Measurements from ENCODE around the gene ANKS1A. TPM values are rescaled to one million over a fixed set of nuclear protein-coding genes. Genes with fewer than 3 reads are reported as not detected.
"Not testable (repeated sequence)": the region's sequence is repeated elsewhere in the genome, so short reads cannot be mapped to it uniquely, and the experiment has no call there.

Gene ANKS1A
- total RNA-seq, 1 donor = 7.2 TPM

DNA sequence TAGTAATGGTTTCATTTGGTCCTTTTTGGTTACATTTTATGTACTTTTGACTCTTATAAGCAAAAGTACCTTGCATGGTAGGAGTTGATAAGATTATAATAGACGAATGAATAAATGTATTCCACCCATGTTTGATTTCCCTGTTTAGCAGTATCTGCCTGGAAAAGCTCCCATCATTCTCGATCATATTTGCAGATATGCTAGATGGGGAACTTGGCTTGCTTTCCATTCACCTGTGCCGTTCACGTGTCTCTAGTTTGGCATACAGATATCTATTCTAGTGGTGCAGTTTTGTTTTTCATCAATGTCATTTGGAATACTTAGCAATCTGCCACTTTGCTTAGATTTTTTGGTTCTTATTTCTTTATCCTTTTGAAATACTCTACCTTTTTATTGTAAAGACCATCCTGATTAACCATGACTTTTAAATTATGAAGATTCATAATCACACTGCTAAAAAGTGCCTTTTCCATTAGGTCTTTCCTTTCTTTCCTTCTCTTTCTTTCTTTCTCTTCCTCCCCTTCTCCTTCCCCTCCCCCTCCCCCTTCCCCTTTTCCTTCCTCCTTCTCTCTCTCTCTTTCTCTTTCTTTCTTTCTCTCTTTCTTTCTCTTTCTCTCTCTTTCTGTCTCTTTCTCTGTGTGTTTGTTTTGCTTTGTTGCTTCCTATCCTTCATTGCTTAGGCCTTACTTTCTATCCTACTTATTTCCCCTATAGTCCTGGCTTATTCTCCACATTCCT is 40.4 kb downstream of the ANKS1A start:
- peaks cover 16% of the 10 kb centered on the region for H4K20me1 ChIP-seq (ENCODE audit: insufficient read depth, low read length)
- H3K27ac ChIP-seq (ENCODE audit: low read depth, low read length) = no peak overlapping the region
- H3K9me3 ChIP-seq (ENCODE audit: low read depth, low read length) = no peaks in the 10 kb centered on the region
- no peaks in the 10 kb centered on the region for H3K36me3 ChIP-seq (ENCODE audit: insufficient read depth, low read length)
- H3K4me1 ChIP-seq (ENCODE audit: insufficient read depth, low read length) = peaks cover 14% of the 10 kb centered on the region
- no peak overlapping the region for H2AFZ ChIP-seq (ENCODE audit: low read length)
- no peak overlapping the region for H3K4me3 ChIP-seq (ENCODE audit: insufficient read depth, low read length)
- no peak overlapping the region for H3K4me2 ChIP-seq (ENCODE audit: insufficient read depth, low read length)
- H3K79me2 ChIP-seq (ENCODE audit: insufficient read depth, low read length) = peaks cover 22% of the 10 kb centered on the region
- no peaks in the 10 kb centered on the region for H3K27me3 ChIP-seq (ENCODE audit: insufficient read depth, low read length)
- no peak for DNase-seq (ENCODE audit: insufficient read length, low spot score, missing footprints)
- TF ChIP-seq, protein P1, sequence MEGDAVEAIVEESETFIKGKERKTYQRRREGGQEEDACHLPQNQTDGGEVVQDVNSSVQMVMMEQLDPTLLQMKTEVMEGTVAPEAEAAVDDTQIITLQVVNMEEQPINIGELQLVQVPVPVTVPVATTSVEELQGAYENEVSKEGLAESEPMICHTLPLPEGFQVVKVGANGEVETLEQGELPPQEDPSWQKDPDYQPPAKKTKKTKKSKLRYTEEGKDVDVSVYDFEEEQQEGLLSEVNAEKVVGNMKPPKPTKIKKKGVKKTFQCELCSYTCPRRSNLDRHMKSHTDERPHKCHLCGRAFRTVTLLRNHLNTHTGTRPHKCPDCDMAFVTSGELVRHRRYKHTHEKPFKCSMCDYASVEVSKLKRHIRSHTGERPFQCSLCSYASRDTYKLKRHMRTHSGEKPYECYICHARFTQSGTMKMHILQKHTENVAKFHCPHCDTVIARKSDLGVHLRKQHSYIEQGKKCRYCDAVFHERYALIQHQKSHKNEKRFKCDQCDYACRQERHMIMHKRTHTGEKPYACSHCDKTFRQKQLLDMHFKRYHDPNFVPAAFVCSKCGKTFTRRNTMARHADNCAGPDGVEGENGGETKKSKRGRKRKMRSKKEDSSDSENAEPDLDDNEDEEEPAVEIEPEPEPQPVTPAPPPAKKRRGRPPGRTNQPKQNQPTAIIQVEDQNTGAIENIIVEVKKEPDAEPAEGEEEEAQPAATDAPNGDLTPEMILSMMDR (IDR thresholded peaks at IDR 0.05; ENCODE audit: extremely low read depth, low read depth, low read length) = no peak

DNA sequence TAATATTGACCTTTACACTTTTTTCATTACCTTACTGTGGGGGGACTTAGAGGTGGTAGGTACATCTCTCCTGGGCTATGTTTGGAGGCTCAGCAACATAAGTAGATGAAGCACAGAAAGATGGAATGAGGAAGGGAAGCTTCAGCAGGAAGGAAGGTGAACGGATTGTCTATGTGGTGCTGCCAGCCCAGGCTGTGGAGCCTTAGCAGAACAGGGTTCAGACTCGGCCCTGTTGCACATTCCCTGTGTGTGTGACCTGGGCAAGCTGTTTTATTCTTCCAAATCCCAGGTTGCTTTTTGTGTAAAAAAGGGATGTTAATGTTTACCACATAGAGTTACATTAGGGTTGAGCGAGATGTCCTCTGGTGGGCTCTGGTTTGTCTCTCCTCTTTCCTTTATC is 41.2 kb downstream of the ANKS1A start:
- Histone ChIP-seq H3K27me3 (ENCODE audit: insufficient read depth, low read length) (no peaks in the 10 kb centered on the region), H3K36me3 (ENCODE audit: insufficient read depth, low read length) (no peaks in the 10 kb centered on the region), H3K4me3 (ENCODE audit: insufficient read depth, low read length) (no peak overlapping the region), H3K9me3 (ENCODE audit: low read depth, low read length) (no peaks in the 10 kb centered on the region), H3K27ac (ENCODE audit: low read depth, low read length) (no peak overlapping the region), H3K79me2 (ENCODE audit: insufficient read depth, low read length) (peaks cover 22% of the 10 kb centered on the region), H4K20me1 (ENCODE audit: insufficient read depth, low read length) (peaks cover 19% of the 10 kb centered on the region), H3K4me1 (ENCODE audit: insufficient read depth, low read length) (peaks cover 14% of the 10 kb centered on the region), H3K4me2 (ENCODE audit: insufficient read depth, low read length) (no peak overlapping the region), H2AFZ (ENCODE audit: low read length) (no peak overlapping the region)
- TF ChIP-seq, protein P1 (IDR thresholded peaks at IDR 0.05; ENCODE audit: extremely low read depth, low read depth, low read length) = no peak
- DNase-seq (ENCODE audit: insufficient read length, low spot score, missing footprints) = no peak

DNA sequence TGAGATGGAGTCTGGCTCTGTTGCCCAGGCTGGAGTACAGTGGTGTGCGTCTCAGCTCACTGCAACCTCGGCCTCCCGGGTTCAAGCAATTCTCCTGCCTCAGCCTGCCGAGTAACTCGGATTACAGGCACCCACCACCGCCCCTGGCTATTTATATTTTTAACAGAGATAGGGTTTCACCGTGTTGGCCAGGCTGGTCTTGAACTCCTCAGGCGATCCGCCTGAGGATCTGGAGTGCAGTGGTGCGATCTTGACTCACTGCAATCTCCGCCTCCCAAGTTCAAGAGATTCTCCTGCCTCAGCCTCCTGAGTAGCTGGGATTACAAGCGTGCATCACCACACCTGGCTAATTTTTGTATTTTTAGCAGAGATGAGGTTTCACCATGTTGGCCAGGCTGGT is 43.1 kb downstream of the ANKS1A start:
- H3K79me2 ChIP-seq (ENCODE audit: insufficient read depth, low read length) = peaks cover 19% of the 10 kb centered on the region
- not testable (repeated sequence) for H3K9me3 ChIP-seq (ENCODE audit: low read depth, low read length); H2AFZ ChIP-seq (ENCODE audit: low read length); H3K4me3 ChIP-seq (ENCODE audit: insufficient read depth, low read length); H3K4me2 ChIP-seq (ENCODE audit: insufficient read depth, low read length); H3K36me3 ChIP-seq (ENCODE audit: insufficient read depth, low read length); H4K20me1 ChIP-seq (ENCODE audit: insufficient read depth, low read length); H3K27ac ChIP-seq (ENCODE audit: low read depth, low read length); DNase-seq (ENCODE audit: insufficient read length, low spot score, missing footprints); H3K4me1 ChIP-seq (ENCODE audit: insufficient read depth, low read length); H3K27me3 ChIP-seq (ENCODE audit: insufficient read depth, low read length)

DNA sequence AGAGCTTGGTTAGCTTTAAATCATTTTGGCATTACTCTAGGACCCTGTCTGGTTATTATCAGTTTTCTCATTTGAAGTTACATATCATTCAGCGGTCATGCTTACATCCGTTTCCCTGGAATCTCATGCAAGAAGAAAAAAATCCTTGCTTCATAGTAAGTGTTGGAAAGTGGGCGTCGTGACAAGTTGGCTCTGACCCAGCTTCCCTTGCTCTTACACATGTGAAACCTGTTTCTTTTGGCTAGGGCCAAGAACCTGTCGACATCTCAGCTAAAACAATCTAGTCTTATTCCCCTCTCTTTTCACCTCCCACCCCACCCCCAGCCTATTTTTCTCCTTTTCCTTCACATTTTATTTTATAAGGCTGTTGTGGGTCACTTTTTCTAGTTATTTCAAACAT is 45.5 kb downstream of the ANKS1A start:
- no peaks in the 10 kb centered on the region for H3K36me3 ChIP-seq (ENCODE audit: insufficient read depth, low read length)
- no peak overlapping the region for H3K4me3 ChIP-seq (ENCODE audit: insufficient read depth, low read length)
- peaks cover 7% of the 10 kb centered on the region for H3K79me2 ChIP-seq (ENCODE audit: insufficient read depth, low read length)
- H3K27me3 ChIP-seq (ENCODE audit: insufficient read depth, low read length) = no peaks in the 10 kb centered on the region
- H3K9me3 ChIP-seq (ENCODE audit: low read depth, low read length) = no peaks in the 10 kb centered on the region
- no peak overlapping the region for H3K27ac ChIP-seq (ENCODE audit: low read depth, low read length)
- TF ChIP-seq, protein P1 (IDR thresholded peaks at IDR 0.05; ENCODE audit: extremely low read depth, low read depth, low read length) = no peak
- peak; percentile 53 for DNase-seq (ENCODE audit: insufficient read length, low spot score, missing footprints)
- no peaks in the 10 kb centered on the region for H3K4me1 ChIP-seq (ENCODE audit: insufficient read depth, low read length)
- peaks cover 3% of the 10 kb centered on the region for H4K20me1 ChIP-seq (ENCODE audit: insufficient read depth, low read length)
- H3K4me2 ChIP-seq (ENCODE audit: insufficient read depth, low read length) = no peak overlapping the region
- H2AFZ ChIP-seq (ENCODE audit: low read length) = no peak overlapping the region

Measured in osteoblast (primary cell).